ENCODE measurements around the gene WFDC5.

GRCh38 chr20:45100563-45101245 lies 14.3 kb downstream of the WFDC5 start, which contains the start of gene KCNS1:
- TF ChIP-seq POLR2AphosphoS5 (IDR thresholded peaks at IDR 0.05) (no peak), EP300 (IDR thresholded peaks at IDR 0.05) (no peak)

All from sigmoid colon (tissue), 4 donors.